ENCODE measurements around the gene ARHGAP24.

DNA sequence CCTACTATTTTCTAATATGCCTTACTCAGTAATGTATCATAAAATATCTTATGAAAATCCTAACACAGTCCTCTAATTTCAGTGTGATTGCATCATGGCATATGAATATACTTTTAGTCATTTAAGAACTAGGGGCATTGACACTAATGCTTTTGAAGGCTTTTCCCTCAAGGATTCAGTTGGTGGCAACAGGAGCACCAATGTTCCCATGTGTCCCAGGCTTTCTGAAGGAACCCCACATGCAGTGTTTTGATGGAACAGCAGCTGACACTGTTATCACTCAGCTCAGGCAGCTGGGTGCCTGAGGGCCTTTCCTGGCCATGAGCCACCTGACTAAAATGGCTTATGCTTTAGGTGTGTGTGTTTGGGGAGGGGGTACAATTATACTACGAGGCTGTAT, 348.3 kb downstream of the ARHGAP24 start:
- TF ChIP-seq ZBTB40 (IDR thresholded peaks at IDR 0.05; ENCODE audit: borderline replicate concordance) = no peak
- no peak for TF ChIP-seq FOXK2 (IDR thresholded peaks at IDR 0.05)
- TF ChIP-seq, protein P1, sequence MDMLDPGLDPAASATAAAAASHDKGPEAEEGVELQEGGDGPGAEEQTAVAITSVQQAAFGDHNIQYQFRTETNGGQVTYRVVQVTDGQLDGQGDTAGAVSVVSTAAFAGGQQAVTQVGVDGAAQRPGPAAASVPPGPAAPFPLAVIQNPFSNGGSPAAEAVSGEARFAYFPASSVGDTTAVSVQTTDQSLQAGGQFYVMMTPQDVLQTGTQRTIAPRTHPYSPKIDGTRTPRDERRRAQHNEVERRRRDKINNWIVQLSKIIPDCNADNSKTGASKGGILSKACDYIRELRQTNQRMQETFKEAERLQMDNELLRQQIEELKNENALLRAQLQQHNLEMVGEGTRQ (IDR thresholded peaks at IDR 0.05; ENCODE audit: borderline replicate concordance, low read depth, low read length) = no peak
- TF ChIP-seq HDGF (IDR thresholded peaks at IDR 0.05) = no peak
- TF ChIP-seq, protein P2, sequence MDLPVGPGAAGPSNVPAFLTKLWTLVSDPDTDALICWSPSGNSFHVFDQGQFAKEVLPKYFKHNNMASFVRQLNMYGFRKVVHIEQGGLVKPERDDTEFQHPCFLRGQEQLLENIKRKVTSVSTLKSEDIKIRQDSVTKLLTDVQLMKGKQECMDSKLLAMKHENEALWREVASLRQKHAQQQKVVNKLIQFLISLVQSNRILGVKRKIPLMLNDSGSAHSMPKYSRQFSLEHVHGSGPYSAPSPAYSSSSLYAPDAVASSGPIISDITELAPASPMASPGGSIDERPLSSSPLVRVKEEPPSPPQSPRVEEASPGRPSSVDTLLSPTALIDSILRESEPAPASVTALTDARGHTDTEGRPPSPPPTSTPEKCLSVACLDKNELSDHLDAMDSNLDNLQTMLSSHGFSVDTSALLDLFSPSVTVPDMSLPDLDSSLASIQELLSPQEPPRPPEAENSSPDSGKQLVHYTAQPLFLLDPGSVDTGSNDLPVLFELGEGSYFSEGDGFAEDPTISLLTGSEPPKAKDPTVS (IDR thresholded peaks at IDR 0.05; ENCODE audit: low read depth, low read length) = no peak
- TF ChIP-seq, protein P3, sequence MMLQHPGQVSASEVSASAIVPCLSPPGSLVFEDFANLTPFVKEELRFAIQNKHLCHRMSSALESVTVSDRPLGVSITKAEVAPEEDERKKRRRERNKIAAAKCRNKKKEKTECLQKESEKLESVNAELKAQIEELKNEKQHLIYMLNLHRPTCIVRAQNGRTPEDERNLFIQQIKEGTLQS (IDR thresholded peaks at IDR 0.05; ENCODE audit: borderline replicate concordance, extremely low read depth, low read depth, low read length) = no peak
- TF ChIP-seq RFX5 (IDR thresholded peaks at IDR 0.05; ENCODE audit: low read depth, low read length) = no peak
- no peak for TF ChIP-seq ZSCAN29 (IDR thresholded peaks at IDR 0.05)
- TF ChIP-seq, protein P4, sequence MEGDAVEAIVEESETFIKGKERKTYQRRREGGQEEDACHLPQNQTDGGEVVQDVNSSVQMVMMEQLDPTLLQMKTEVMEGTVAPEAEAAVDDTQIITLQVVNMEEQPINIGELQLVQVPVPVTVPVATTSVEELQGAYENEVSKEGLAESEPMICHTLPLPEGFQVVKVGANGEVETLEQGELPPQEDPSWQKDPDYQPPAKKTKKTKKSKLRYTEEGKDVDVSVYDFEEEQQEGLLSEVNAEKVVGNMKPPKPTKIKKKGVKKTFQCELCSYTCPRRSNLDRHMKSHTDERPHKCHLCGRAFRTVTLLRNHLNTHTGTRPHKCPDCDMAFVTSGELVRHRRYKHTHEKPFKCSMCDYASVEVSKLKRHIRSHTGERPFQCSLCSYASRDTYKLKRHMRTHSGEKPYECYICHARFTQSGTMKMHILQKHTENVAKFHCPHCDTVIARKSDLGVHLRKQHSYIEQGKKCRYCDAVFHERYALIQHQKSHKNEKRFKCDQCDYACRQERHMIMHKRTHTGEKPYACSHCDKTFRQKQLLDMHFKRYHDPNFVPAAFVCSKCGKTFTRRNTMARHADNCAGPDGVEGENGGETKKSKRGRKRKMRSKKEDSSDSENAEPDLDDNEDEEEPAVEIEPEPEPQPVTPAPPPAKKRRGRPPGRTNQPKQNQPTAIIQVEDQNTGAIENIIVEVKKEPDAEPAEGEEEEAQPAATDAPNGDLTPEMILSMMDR (IDR thresholded peaks at IDR 0.05 in 2 of 3, conservative IDR thresholded peaks at IDR 0.05 in 1 of 3; ENCODE audit: control insufficient read depth in 2 of 3, extremely low read depth in 1 of 3, insufficient read depth in 1 of 3, low read depth in 3 of 3, low read length in 3 of 3) = no peak
- no peak for TF ChIP-seq CBX5 (IDR thresholded peaks at IDR 0.05; ENCODE audit: low read depth)
- TF ChIP-seq POLR2A (IDR thresholded peaks at IDR 0.05; ENCODE audit: low read depth, low read length) = no peak
- TF ChIP-seq POLR2AphosphoS5 (IDR thresholded peaks at IDR 0.05; ENCODE audit: low read length) = no peak
- TF ChIP-seq, protein P5, sequence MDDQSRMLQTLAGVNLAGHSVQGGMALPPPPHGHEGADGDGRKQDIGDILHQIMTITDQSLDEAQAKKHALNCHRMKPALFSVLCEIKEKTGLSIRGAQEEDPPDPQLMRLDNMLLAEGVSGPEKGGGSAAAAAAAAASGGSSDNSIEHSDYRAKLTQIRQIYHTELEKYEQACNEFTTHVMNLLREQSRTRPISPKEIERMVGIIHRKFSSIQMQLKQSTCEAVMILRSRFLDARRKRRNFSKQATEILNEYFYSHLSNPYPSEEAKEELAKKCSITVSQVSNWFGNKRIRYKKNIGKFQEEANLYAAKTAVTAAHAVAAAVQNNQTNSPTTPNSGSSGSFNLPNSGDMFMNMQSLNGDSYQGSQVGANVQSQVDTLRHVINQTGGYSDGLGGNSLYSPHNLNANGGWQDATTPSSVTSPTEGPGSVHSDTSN (IDR thresholded peaks at IDR 0.05; ENCODE audit: insufficient replicate concordance, low read depth, low read length) = no peak
